Mucosa of stomach (tissue), 1 donor: Measurements from ENCODE around the gene LRBA.
"Not testable (repeated sequence)": the region's sequence is repeated elsewhere in the genome, so short reads cannot be mapped to it uniquely, and the experiment has no call there.

Source experiments
- H3K27me3 ChIP-seq: one replicate; pipeline ENCODE4 v1.7.0; 2013; ENCODE audit warnings: mild to moderate bottlenecking, low read length; ENCODE audit not compliant: control insufficient read depth, insufficient read depth
- H3K36me3 ChIP-seq: one replicate; pipeline ENCODE4 v1.7.0; 2013; ENCODE audit warnings: low read length; ENCODE audit not compliant: control insufficient read depth, insufficient read depth
- H3K4me1 ChIP-seq: one replicate; pipeline ENCODE4 v1.7.0; 2013; ENCODE audit warnings: mild to moderate bottlenecking, low read length; ENCODE audit not compliant: control insufficient read depth, insufficient read depth
- H3K4me3 ChIP-seq: one replicate; pipeline ENCODE4 v1.7.0; 2013; ENCODE audit warnings: low read length
- H3K9ac ChIP-seq: one replicate; pipeline ENCODE4 v1.7.0; 2013; ENCODE audit warnings: mild to moderate bottlenecking, low read length, moderate library complexity
- H3K9me3 ChIP-seq: one replicate; pipeline ENCODE4 v1.7.0; 2013; ENCODE audit warnings: mild to moderate bottlenecking, low read length, moderate library complexity; ENCODE audit not compliant: control insufficient read depth
- donor health status: Pancreatic carcinoma.

LRBA gene

GRCh38 chr4:150569998-150570535 lies 445.0 kb downstream of the LRBA start:
- Histone ChIP-seq H3K27me3 (no peaks in the 10 kb centered on the region), H3K9me3 (no peaks in the 10 kb centered on the region), H3K9ac (no peak overlapping the region), H3K4me1 (no peaks in the 10 kb centered on the region), H3K4me3 (no peak overlapping the region), H3K36me3 (no peaks in the 10 kb centered on the region)

- no peak overlapping the region for H3K9ac ChIP-seq
- no peaks in the 10 kb centered on the region for H3K9me3 ChIP-seq
- H3K36me3 ChIP-seq = no peaks in the 10 kb centered on the region
- no peaks in the 10 kb centered on the region for H3K4me1 ChIP-seq
- no peaks in the 10 kb centered on the region for H3K27me3 ChIP-seq
- no peak overlapping the region for H3K4me3 ChIP-seq
Measured at GRCh38 chr4:150569384-150569987, 445.6 kb downstream of the LRBA start.

- no peaks in the 10 kb centered on the region for H3K9me3 ChIP-seq
- no peak overlapping the region for H3K9ac ChIP-seq
- H3K36me3 ChIP-seq = no peaks in the 10 kb centered on the region
- no peak overlapping the region for H3K4me3 ChIP-seq
- no peaks in the 10 kb centered on the region for H3K4me1 ChIP-seq
- H3K27me3 ChIP-seq = no peaks in the 10 kb centered on the region
Measured at GRCh38 chr4:150567070-150567469, 448.0 kb downstream of the LRBA start.

- not testable (repeated sequence) for H3K36me3 ChIP-seq, H3K9ac ChIP-seq, H3K4me3 ChIP-seq, H3K27me3 ChIP-seq, H3K9me3 ChIP-seq, H3K4me1 ChIP-seq
Measured at GRCh38 chr4:150564967-150565366, 450.1 kb downstream of the LRBA start.

GRCh38 chr4:150562751-150563150 lies 452.3 kb downstream of the LRBA start:
- H3K9ac ChIP-seq = no peak overlapping the region
- no peak overlapping the region for H3K4me3 ChIP-seq
- no peaks in the 10 kb centered on the region for H3K4me1 ChIP-seq
- H3K27me3 ChIP-seq = no peaks in the 10 kb centered on the region
- H3K36me3 ChIP-seq = no peaks in the 10 kb centered on the region
- no peaks in the 10 kb centered on the region for H3K9me3 ChIP-seq

- no peaks in the 10 kb centered on the region for H3K27me3 ChIP-seq
- no peaks in the 10 kb centered on the region for H3K4me1 ChIP-seq
- no peaks in the 10 kb centered on the region for H3K9me3 ChIP-seq
- H3K36me3 ChIP-seq = no peaks in the 10 kb centered on the region
- no peak overlapping the region for H3K4me3 ChIP-seq
- H3K9ac ChIP-seq = no peak overlapping the region
Measured at GRCh38 chr4:150562250-150562649, 452.8 kb downstream of the LRBA start.

- Histone ChIP-seq H3K4me1 (no peaks in the 10 kb centered on the region), H3K9me3 (no peaks in the 10 kb centered on the region), H3K27me3 (no peaks in the 10 kb centered on the region), H3K4me3 (no peak overlapping the region), H3K36me3 (no peaks in the 10 kb centered on the region), H3K9ac (no peak overlapping the region)
Measured at GRCh38 chr4:150561143-150561737, 453.8 kb downstream of the LRBA start.

- H3K9ac ChIP-seq, H3K27me3 ChIP-seq, H3K36me3 ChIP-seq, H3K9me3 ChIP-seq, H3K4me3 ChIP-seq, H3K4me1 ChIP-seq: not testable (repeated sequence)
Measured at GRCh38 chr4:150557811-150558210, 457.3 kb downstream of the LRBA start.

GRCh38 chr4:150547154-150547838 lies 467.8 kb downstream of the LRBA start:
- no peaks in the 10 kb centered on the region for H3K36me3 ChIP-seq
- H3K9me3 ChIP-seq = no peaks in the 10 kb centered on the region
- no peaks in the 10 kb centered on the region for H3K27me3 ChIP-seq
- no peaks in the 10 kb centered on the region for H3K4me1 ChIP-seq
- H3K9ac ChIP-seq = no peak overlapping the region
- no peak overlapping the region for H3K4me3 ChIP-seq

GRCh38 chr4:150546286-150546685 lies 468.8 kb downstream of the LRBA start:
- Histone ChIP-seq H3K4me1 (no peaks in the 10 kb centered on the region), H3K9me3 (no peaks in the 10 kb centered on the region), H3K4me3 (no peak overlapping the region), H3K36me3 (no peaks in the 10 kb centered on the region), H3K9ac (no peak overlapping the region), H3K27me3 (no peaks in the 10 kb centered on the region)

GRCh38 chr4:150543042-150543441 lies 472.0 kb downstream of the LRBA start:
- Histone ChIP-seq H3K27me3 (no peaks in the 10 kb centered on the region), H3K9me3 (no peaks in the 10 kb centered on the region), H3K9ac (no peak overlapping the region), H3K36me3 (no peaks in the 10 kb centered on the region), H3K4me1 (no peaks in the 10 kb centered on the region), H3K4me3 (no peak overlapping the region)

- Histone ChIP-seq H3K36me3 (no peaks in the 10 kb centered on the region), H3K9me3 (no peaks in the 10 kb centered on the region), H3K4me1 (no peaks in the 10 kb centered on the region), H3K9ac (no peak overlapping the region), H3K27me3 (no peaks in the 10 kb centered on the region), H3K4me3 (no peak overlapping the region)
Measured at GRCh38 chr4:150541681-150542080, 473.4 kb downstream of the LRBA start.
